ENCODE measurements around the gene SLC35D2. TPM values are rescaled to one million over a fixed set of nuclear protein-coding genes. Genes with fewer than 3 reads are reported as not detected.

Gene SLC35D2
- polyA plus RNA-seq, 1 donor from 2014 or later, result 0.07 TPM

DNA sequence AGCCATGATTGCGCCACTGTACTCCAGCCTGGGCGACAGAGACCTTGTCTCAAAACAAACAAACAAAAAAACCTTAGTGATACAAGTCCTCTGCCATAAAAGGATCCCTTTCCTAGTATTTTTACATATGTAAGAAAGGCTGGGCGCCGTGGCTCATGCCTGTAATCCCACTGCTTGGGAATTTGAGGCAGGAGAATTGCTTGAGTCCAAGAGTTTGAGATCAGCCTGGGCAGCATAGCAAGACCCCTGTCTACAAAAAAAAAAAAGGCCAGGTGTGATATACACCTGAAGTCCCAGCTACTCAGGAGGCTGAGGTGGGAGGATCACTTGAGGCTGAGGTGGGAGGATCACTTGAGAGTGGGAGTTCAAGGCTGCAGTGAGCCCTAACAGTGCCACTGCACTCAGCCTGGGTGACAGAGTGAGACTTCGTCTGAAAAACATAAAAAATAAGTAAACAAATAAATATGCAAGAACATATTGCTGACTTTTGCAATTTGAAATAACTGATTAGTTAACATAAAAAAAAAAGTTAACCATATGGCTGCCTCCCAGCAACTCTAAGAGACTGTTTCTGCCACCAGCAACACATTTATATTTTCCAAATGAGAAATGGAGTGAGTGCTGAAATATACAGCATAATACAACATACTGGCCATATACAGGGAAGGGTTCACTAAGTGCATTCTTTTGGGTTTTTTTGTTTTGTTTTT lies 27.8 kb upstream of the SLC35D2 start:
- H2AFZ ChIP-seq (ENCODE audit: low read depth, low read length), result no peak overlapping the region
- no peaks in the 10 kb centered on the region for H3K9me2 ChIP-seq (ENCODE audit: insufficient read depth, low read length)
- H3K79me2 ChIP-seq (replicated peaks; ENCODE audit: insufficient read depth, low read length), result peaks cover 23% of the 10 kb centered on the region
- no peak overlapping the region for H3K4me2 ChIP-seq (ENCODE audit: low read length)
- no peak overlapping the region for H3K27ac ChIP-seq (ENCODE audit: low read length)
- no peak for TF ChIP-seq SMC3 (conservative IDR thresholded peaks at IDR 0.05; ENCODE audit: poor library complexity)
- no peak for TF ChIP-seq RAD21 (conservative IDR thresholded peaks at IDR 0.05)
- no peak for TF ChIP-seq TAF1 (IDR thresholded peaks at IDR 0.05; ENCODE audit: low read depth)
- TF ChIP-seq EZH2 (IDR thresholded peaks at IDR 0.05; ENCODE audit: borderline replicate concordance, insufficient read depth, low read length, poor library complexity, severe bottlenecking), result no peak
- no peak for TF ChIP-seq POLR2AphosphoS5 (IDR thresholded peaks at IDR 0.05)
- TF ChIP-seq, protein P1, sequence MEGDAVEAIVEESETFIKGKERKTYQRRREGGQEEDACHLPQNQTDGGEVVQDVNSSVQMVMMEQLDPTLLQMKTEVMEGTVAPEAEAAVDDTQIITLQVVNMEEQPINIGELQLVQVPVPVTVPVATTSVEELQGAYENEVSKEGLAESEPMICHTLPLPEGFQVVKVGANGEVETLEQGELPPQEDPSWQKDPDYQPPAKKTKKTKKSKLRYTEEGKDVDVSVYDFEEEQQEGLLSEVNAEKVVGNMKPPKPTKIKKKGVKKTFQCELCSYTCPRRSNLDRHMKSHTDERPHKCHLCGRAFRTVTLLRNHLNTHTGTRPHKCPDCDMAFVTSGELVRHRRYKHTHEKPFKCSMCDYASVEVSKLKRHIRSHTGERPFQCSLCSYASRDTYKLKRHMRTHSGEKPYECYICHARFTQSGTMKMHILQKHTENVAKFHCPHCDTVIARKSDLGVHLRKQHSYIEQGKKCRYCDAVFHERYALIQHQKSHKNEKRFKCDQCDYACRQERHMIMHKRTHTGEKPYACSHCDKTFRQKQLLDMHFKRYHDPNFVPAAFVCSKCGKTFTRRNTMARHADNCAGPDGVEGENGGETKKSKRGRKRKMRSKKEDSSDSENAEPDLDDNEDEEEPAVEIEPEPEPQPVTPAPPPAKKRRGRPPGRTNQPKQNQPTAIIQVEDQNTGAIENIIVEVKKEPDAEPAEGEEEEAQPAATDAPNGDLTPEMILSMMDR (IDR thresholded peaks at IDR 0.05; ENCODE audit: poor library complexity, severe bottlenecking), result no peak
- TF ChIP-seq, protein P2, sequence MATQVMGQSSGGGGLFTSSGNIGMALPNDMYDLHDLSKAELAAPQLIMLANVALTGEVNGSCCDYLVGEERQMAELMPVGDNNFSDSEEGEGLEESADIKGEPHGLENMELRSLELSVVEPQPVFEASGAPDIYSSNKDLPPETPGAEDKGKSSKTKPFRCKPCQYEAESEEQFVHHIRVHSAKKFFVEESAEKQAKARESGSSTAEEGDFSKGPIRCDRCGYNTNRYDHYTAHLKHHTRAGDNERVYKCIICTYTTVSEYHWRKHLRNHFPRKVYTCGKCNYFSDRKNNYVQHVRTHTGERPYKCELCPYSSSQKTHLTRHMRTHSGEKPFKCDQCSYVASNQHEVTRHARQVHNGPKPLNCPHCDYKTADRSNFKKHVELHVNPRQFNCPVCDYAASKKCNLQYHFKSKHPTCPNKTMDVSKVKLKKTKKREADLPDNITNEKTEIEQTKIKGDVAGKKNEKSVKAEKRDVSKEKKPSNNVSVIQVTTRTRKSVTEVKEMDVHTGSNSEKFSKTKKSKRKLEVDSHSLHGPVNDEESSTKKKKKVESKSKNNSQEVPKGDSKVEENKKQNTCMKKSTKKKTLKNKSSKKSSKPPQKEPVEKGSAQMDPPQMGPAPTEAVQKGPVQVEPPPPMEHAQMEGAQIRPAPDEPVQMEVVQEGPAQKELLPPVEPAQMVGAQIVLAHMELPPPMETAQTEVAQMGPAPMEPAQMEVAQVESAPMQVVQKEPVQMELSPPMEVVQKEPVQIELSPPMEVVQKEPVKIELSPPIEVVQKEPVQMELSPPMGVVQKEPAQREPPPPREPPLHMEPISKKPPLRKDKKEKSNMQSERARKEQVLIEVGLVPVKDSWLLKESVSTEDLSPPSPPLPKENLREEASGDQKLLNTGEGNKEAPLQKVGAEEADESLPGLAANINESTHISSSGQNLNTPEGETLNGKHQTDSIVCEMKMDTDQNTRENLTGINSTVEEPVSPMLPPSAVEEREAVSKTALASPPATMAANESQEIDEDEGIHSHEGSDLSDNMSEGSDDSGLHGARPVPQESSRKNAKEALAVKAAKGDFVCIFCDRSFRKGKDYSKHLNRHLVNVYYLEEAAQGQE (IDR thresholded peaks at IDR 0.05; ENCODE audit: borderline replicate concordance), result no peak
- TF ChIP-seq EP300 (conservative IDR thresholded peaks at IDR 0.05; ENCODE audit: poor library complexity, severe bottlenecking), result no peak
- TF ChIP-seq MXI1 (conservative IDR thresholded peaks at IDR 0.05; ENCODE audit: poor library complexity, severe bottlenecking), result no peak
- H3K9me3 ChIP-seq (ENCODE audit: low read length), result no peaks in the 10 kb centered on the region
- H3K27me3 ChIP-seq (ENCODE audit: insufficient read depth, low read depth, low read length), result no peaks in the 10 kb centered on the region
- H3K9ac ChIP-seq (ENCODE audit: low read length), result no peak overlapping the region
- no peaks in the 10 kb centered on the region for H4K20me1 ChIP-seq (ENCODE audit: insufficient read depth)
- no peak overlapping the region for H3K4me3 ChIP-seq (ENCODE audit: low read length)
- H3F3A ChIP-seq (ENCODE audit: insufficient read depth, low read length, poor library complexity, severe bottlenecking), result no peaks in the 10 kb centered on the region
- H3K36me3 ChIP-seq (ENCODE audit: insufficient read depth, low read length), result no peaks in the 10 kb centered on the region

DNA sequence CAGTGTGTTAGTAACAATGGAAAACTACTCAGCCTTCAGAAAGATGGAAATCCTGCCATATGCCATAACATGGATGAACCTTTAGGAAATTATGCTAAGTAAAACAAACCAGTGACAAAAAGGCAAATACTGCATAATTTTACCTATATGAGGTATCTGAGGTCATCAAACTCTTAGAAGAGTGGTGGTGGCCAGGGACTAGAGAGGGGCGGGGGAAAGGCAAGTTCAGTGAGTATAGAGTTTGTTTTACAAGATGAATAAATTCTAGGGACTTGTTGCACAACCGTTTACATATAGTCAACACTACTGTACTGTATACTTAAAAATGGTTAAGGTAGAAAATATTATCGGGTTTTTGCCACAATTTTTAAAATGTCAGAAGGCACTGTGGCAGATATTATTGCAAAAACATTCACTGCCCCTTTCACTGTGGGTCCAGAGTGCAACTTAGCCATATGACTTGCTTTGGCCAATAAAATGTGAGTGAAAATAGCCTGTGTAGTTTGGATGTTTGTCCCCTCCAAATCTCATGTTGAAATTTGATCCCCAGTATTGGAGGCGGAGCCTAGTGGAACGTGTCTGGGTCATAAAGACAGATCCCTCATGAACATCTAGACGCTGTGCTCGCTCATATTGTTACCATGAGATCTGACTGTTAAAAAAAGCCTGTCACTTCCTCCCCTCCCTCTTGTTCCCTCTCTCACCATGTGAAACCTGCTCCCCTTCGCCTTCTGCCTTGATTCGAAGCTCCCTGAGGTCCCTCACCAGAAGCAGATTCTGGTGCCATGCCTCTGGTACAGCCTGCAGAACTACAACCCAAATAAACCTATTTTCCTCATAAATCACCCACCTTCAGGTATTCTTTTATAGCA lies 25.1 kb upstream of the SLC35D2 start:
- Histone ChIP-seq H3K27me3 (ENCODE audit: insufficient read depth, low read depth, low read length) (no peaks in the 10 kb centered on the region), H3K79me2 (replicated peaks; ENCODE audit: insufficient read depth, low read length) (peaks cover 10% of the 10 kb centered on the region), H3K9me3 (ENCODE audit: low read length) (no peaks in the 10 kb centered on the region), H3F3A (ENCODE audit: insufficient read depth, low read length, poor library complexity, severe bottlenecking) (no peaks in the 10 kb centered on the region), H3K9me2 (ENCODE audit: insufficient read depth, low read length) (no peaks in the 10 kb centered on the region), H3K4me3 (ENCODE audit: low read length) (no peak overlapping the region), H3K9ac (ENCODE audit: low read length) (no peak overlapping the region), H2AFZ (ENCODE audit: low read depth, low read length) (no peak overlapping the region), H3K4me2 (ENCODE audit: low read length) (no peak overlapping the region), H3K36me3 (ENCODE audit: insufficient read depth, low read length) (no peaks in the 10 kb centered on the region), H3K27ac (ENCODE audit: low read length) (no peak overlapping the region), H4K20me1 (ENCODE audit: insufficient read depth) (no peaks in the 10 kb centered on the region)
- TF ChIP-seq RAD21 (conservative IDR thresholded peaks at IDR 0.05) (no peak), SMC3 (conservative IDR thresholded peaks at IDR 0.05; ENCODE audit: poor library complexity) (no peak)
- TF ChIP-seq, protein P1 (IDR thresholded peaks at IDR 0.05; ENCODE audit: poor library complexity, severe bottlenecking), result no peak
